Activated naive CD4-positive, alpha-beta T cell treated with anti-CD3 and anti-CD28 coated beads for 36 hours (primary cell): Measurements from ENCODE around the gene TRDN. TPM values are rescaled to one million over a fixed set of nuclear protein-coding genes. Genes with fewer than 3 reads are reported as not detected.

ENCODE experiments used
- CTCF ChIA-PET: fragments of 350-600 bp; sonication (Branson Sonifier 250); formaldehyde crosslinking; loops from one replicate; lab custom pipeline; 2021; ENCODE audit warnings: antibody characterized with exemption; lab: Charles Lee
- DNase-seq: peaks from one replicate; pipeline ENCODE4 v3.0.0-alpha.2; 2020
- H3K27ac Mint-ChIP-seq: one replicate; pipeline ENCODE4 v1.8.0; 2021; ENCODE audit warnings: mild to moderate bottlenecking, mixed read lengths
- H3K27me3 Mint-ChIP-seq: one replicate; pipeline ENCODE4 v1.8.0; 2021; ENCODE audit warnings: low read depth, mixed read lengths
- H3K36me3 Mint-ChIP-seq: one replicate; pipeline ENCODE4 v1.8.0; 2021; ENCODE audit warnings: low read depth, mixed read lengths
- H3K4me1 Mint-ChIP-seq: one replicate; pipeline ENCODE4 v1.8.0; 2021; ENCODE audit warnings: low read depth, mixed read lengths
- H3K4me3 Mint-ChIP-seq: one replicate; pipeline ENCODE4 v1.8.0; 2021; ENCODE audit warnings: mild to moderate bottlenecking, moderate library complexity, mixed read lengths
- H3K9me3 Mint-ChIP-seq: one replicate; pipeline ENCODE4 v1.8.0; 2021; ENCODE audit warnings: mixed read lengths
- intact Hi-C: fragments of 100-400 bp; cut with micrococcal nuclease; formaldehyde crosslinking; loops from one replicate; pipeline ENCODE4 v1.15.1; 2023
- total RNA-seq, 2 experiments: library from RNA; stranded (reverse); gene quantifications; one replicate each; pipeline ENCODE4 v1.2.3, GENCODE V29; 2021

Gene TRDN
- total RNA-seq, 2 experiments from 2014 or later, result not detected

- no peaks in the 10 kb centered on the region for H3K4me1 Mint-ChIP-seq
- no peak for DNase-seq
- intact Hi-C loops, result no loop called here
- no peaks in the 10 kb centered on the region for H3K27me3 Mint-ChIP-seq
- no peak overlapping the region for H3K27ac Mint-ChIP-seq
- no peaks in the 10 kb centered on the region for H3K36me3 Mint-ChIP-seq
- CTCF ChIA-PET, result no interaction called here
- H3K4me3 Mint-ChIP-seq, result no peak overlapping the region
- H3K9me3 Mint-ChIP-seq, result peaks cover 4% of the 10 kb centered on the region
Measured at GRCh38 chr6:123210645-123211044, 426.1 kb downstream of the TRDN start.

- intact Hi-C loops, result no loop called here
- CTCF ChIA-PET, result no interaction called here
- no peaks in the 10 kb centered on the region for H3K4me1 Mint-ChIP-seq
Measured at GRCh38 chr6:123207967-123208510, 428.7 kb downstream of the TRDN start.

GRCh38 chr6:123203928-123204327 lies 432.8 kb downstream of the TRDN start:
- intact Hi-C loops, result no loop called here
- peaks cover 7% of the 10 kb centered on the region for H3K9me3 Mint-ChIP-seq
- no peaks in the 10 kb centered on the region for H3K27me3 Mint-ChIP-seq
- no peaks in the 10 kb centered on the region for H3K36me3 Mint-ChIP-seq
- DNase-seq, result no peak
- CTCF ChIA-PET, result no interaction called here
- H3K4me3 Mint-ChIP-seq, result no peak overlapping the region
- H3K27ac Mint-ChIP-seq, result no peak overlapping the region
- no peaks in the 10 kb centered on the region for H3K4me1 Mint-ChIP-seq

More at GRCh38 chr6:123207967-123208510, 428.7 kb downstream of the TRDN start:
- DNase-seq, result no peak
- Mint-ChIP-seq H3K9me3 (peaks cover 4% of the 10 kb centered on the region), H3K27me3 (no peaks in the 10 kb centered on the region), H3K36me3 (no peaks in the 10 kb centered on the region), H3K4me3 (no peak overlapping the region), H3K27ac (no peak overlapping the region)

- H3K9me3 Mint-ChIP-seq, result peaks cover 7% of the 10 kb centered on the region
- no peaks in the 10 kb centered on the region for H3K4me1 Mint-ChIP-seq
- no peaks in the 10 kb centered on the region for H3K27me3 Mint-ChIP-seq
- H3K36me3 Mint-ChIP-seq, result no peaks in the 10 kb centered on the region
- CTCF ChIA-PET, result no interaction called here
- no peak for DNase-seq
- no peak overlapping the region for H3K27ac Mint-ChIP-seq
- intact Hi-C loops, result no loop called here
- H3K4me3 Mint-ChIP-seq, result no peak overlapping the region
Measured at GRCh38 chr6:123201869-123202372, 434.8 kb downstream of the TRDN start.

GRCh38 chr6:123193298-123193697 lies 443.5 kb downstream of the TRDN start:
- Mint-ChIP-seq H3K4me1 (no peaks in the 10 kb centered on the region), H3K27me3 (no peaks in the 10 kb centered on the region), H3K36me3 (no peaks in the 10 kb centered on the region), H3K27ac (no peak overlapping the region), H3K4me3 (no peak overlapping the region), H3K9me3 (no peaks in the 10 kb centered on the region)
- CTCF ChIA-PET, result no interaction called here
- intact Hi-C loops, result no loop called here
- DNase-seq, result no peak

GRCh38 chr6:123189816-123190215 lies 446.9 kb downstream of the TRDN start:
- CTCF ChIA-PET, result no interaction called here
- Mint-ChIP-seq H3K27ac (no peak overlapping the region), H3K36me3 (no peaks in the 10 kb centered on the region), H3K4me3 (no peak overlapping the region), H3K9me3 (peaks cover 10% of the 10 kb centered on the region), H3K4me1 (no peaks in the 10 kb centered on the region), H3K27me3 (no peaks in the 10 kb centered on the region)
- DNase-seq, result no peak
- intact Hi-C loops, result no loop called here

GRCh38 chr6:123182998-123183397 lies 453.8 kb downstream of the TRDN start:
- intact Hi-C loops, result no loop called here
- CTCF ChIA-PET, result no interaction called here
- H3K9me3 Mint-ChIP-seq, result peaks cover 10% of the 10 kb centered on the region

GRCh38 chr6:123176706-123177105 lies 460.0 kb downstream of the TRDN start:
- H3K4me3 Mint-ChIP-seq, result no peak overlapping the region
- H3K27ac Mint-ChIP-seq, result no peak overlapping the region
- no peaks in the 10 kb centered on the region for H3K4me1 Mint-ChIP-seq
- no peaks in the 10 kb centered on the region for H3K9me3 Mint-ChIP-seq
- CTCF ChIA-PET, result no interaction called here
- DNase-seq, result no peak
- no peaks in the 10 kb centered on the region for H3K36me3 Mint-ChIP-seq
- intact Hi-C loops, result no loop called here
- no peaks in the 10 kb centered on the region for H3K27me3 Mint-ChIP-seq

More at GRCh38 chr6:123182998-123183397, 453.8 kb downstream of the TRDN start:
- no peak overlapping the region for H3K27ac Mint-ChIP-seq
- no peak for DNase-seq
- no peak overlapping the region for H3K4me3 Mint-ChIP-seq
- no peaks in the 10 kb centered on the region for H3K27me3 Mint-ChIP-seq
- no peaks in the 10 kb centered on the region for H3K36me3 Mint-ChIP-seq
- H3K4me1 Mint-ChIP-seq, result no peaks in the 10 kb centered on the region

- intact Hi-C loops, result no loop called here
- no peaks in the 10 kb centered on the region for H3K4me1 Mint-ChIP-seq
- CTCF ChIA-PET, result no interaction called here
- no peak for DNase-seq
- H3K4me3 Mint-ChIP-seq, result no peak overlapping the region
- H3K9me3 Mint-ChIP-seq, result no peaks in the 10 kb centered on the region
- H3K27ac Mint-ChIP-seq, result no peak overlapping the region
- H3K27me3 Mint-ChIP-seq, result no peaks in the 10 kb centered on the region
- H3K36me3 Mint-ChIP-seq, result no peaks in the 10 kb centered on the region
Measured at GRCh38 chr6:123171341-123172115, 465.2 kb downstream of the TRDN start.

GRCh38 chr6:123169774-123170095 lies 467.0 kb downstream of the TRDN start:
- DNase-seq, result no peak
- CTCF ChIA-PET, result no interaction called here
- no peaks in the 10 kb centered on the region for H3K27me3 Mint-ChIP-seq
- no peak overlapping the region for H3K27ac Mint-ChIP-seq
- intact Hi-C loops, result no loop called here
- H3K4me3 Mint-ChIP-seq, result no peak overlapping the region
- H3K36me3 Mint-ChIP-seq, result no peaks in the 10 kb centered on the region
- no peaks in the 10 kb centered on the region for H3K4me1 Mint-ChIP-seq
- no peaks in the 10 kb centered on the region for H3K9me3 Mint-ChIP-seq

- no peaks in the 10 kb centered on the region for H3K9me3 Mint-ChIP-seq
- H3K27ac Mint-ChIP-seq, result no peak overlapping the region
- no peaks in the 10 kb centered on the region for H3K27me3 Mint-ChIP-seq
- no peaks in the 10 kb centered on the region for H3K4me1 Mint-ChIP-seq
- H3K4me3 Mint-ChIP-seq, result no peak overlapping the region
- intact Hi-C loops, result no loop called here
- no peak for DNase-seq
- CTCF ChIA-PET, result no interaction called here
- no peaks in the 10 kb centered on the region for H3K36me3 Mint-ChIP-seq
Measured at GRCh38 chr6:123168892-123169773, 467.6 kb downstream of the TRDN start.

- no peak for DNase-seq
- H3K27ac Mint-ChIP-seq, result no peak overlapping the region
- H3K27me3 Mint-ChIP-seq, result no peaks in the 10 kb centered on the region
- no peaks in the 10 kb centered on the region for H3K4me1 Mint-ChIP-seq
- no peak overlapping the region for H3K4me3 Mint-ChIP-seq
- intact Hi-C loops, result no loop called here
- no peaks in the 10 kb centered on the region for H3K9me3 Mint-ChIP-seq
- H3K36me3 Mint-ChIP-seq, result no peaks in the 10 kb centered on the region
- CTCF ChIA-PET, result no interaction called here
Measured at GRCh38 chr6:123168466-123168865, 468.3 kb downstream of the TRDN start.
